ENCODE measurements around the gene PXT1.
"Not testable (repeated sequence)": the region's sequence is repeated elsewhere in the genome, so short reads cannot be mapped to it uniquely, and the experiment has no call there.

PXT1 gene

GRCh38 chr6:36484736-36485135, 42.1 kb upstream of the PXT1 start:
- no peak for TF ChIP-seq CTCF (conservative IDR thresholded peaks at IDR 0.05; ENCODE audit: low read length)

GRCh38 chr6:36483326-36483725, 40.7 kb upstream of the PXT1 start:
- not testable (repeated sequence) for DNase-seq (ENCODE audit: low read depth); H3K4me3 ChIP-seq (ENCODE audit: low read length)

More at GRCh38 chr6:36484736-36485135, 42.1 kb upstream of the PXT1 start:
- no peak overlapping the region for H3K4me3 ChIP-seq (ENCODE audit: low read length)
- no peak for DNase-seq (ENCODE audit: low read depth)

- H3K4me3 ChIP-seq (ENCODE audit: low read length), result no peak overlapping the region
These were observed 36.6 kb upstream of the PXT1 start for GRCh38 chr6:36479256-36479655.

DNA sequence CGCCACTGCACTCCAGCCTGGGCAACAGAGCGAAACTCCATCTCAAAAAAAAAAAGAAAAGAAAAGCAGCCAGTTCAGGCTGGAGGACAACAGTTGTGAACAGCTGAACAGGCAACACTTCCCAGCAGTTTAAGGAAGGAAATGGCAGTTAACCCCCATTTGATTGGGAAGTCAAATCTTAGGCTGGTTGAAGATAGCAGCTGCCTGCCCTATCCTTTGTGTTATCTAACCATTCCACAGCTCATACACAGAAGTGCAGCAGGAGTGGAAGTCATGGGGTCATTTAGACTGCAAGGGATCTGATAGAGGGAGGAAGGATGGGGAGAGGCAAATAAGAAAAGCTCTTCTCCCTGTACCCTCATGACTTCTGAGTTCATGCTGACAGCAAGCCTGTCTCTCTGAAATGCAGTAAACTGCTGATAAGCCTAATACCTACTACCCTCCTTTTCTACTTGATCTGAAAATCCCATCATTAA, 35.4 kb upstream of the PXT1 start:
- no peak for TF ChIP-seq CTCF (conservative IDR thresholded peaks at IDR 0.05; ENCODE audit: low read length)
- DNase-seq (ENCODE audit: low read depth), result no peak

More at GRCh38 chr6:36479256-36479655, 36.6 kb upstream of the PXT1 start:
- DNase-seq (ENCODE audit: low read depth), result no peak
- TF ChIP-seq CTCF (conservative IDR thresholded peaks at IDR 0.05; ENCODE audit: low read length), result no peak

DNA sequence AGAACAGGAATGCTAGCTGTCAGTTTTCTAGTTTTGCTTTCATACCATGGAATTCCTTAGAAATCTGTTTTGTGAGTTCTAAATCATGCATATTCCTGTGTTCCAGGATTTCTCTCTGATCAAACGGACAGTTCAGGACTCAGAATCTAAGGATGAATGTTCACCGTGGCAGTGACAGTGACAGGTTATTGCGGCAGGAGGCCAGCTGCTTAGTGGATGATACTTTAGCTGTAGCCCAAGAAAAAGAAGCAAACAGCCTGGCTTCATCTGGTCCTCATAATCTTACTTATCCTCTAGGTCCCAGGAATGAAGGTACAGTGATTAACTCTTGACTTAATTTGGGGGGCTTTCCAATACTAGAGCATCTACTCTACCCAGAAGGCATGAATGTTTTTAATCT, 27.3 kb upstream of the PXT1 start:
- DNase-seq (ENCODE audit: low read depth), result no peak
- no peak for TF ChIP-seq CTCF (conservative IDR thresholded peaks at IDR 0.05; ENCODE audit: low read length)
- H3K4me3 ChIP-seq (ENCODE audit: low read length), result no peak overlapping the region

More for the DNA sequence above, 35.4 kb upstream of the PXT1 start:
- no peak overlapping the region for H3K4me3 ChIP-seq (ENCODE audit: low read length)

DNA sequence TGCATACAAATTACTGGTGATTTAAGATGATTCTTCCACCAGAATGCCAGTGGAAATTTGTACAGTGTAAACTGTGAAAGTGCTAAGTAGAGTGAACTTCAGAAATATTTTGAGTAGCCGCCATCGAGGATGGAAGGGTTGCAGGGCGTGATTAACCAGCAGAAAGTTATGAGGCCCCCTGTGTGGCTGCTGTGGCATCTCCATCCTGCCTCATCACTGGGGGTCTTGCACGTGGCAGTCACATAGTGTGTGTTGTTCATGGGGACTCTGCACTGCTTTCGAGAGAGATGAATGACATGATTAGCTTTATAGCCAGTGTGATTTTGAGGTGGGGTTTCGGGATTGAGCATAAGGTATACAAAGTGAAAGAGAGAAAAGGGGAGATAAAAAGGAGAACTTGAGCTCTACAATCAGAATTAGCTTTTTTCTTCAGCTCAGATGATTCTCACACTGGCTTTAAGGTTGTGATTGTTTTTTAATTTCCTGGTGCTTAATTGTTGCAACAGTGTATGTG, 26.6 kb upstream of the PXT1 start:
- no peak for DNase-seq (ENCODE audit: low read depth)
- H3K4me3 ChIP-seq (ENCODE audit: low read length), result no peak overlapping the region
- no peak for TF ChIP-seq CTCF (conservative IDR thresholded peaks at IDR 0.05; ENCODE audit: low read length)

DNA sequence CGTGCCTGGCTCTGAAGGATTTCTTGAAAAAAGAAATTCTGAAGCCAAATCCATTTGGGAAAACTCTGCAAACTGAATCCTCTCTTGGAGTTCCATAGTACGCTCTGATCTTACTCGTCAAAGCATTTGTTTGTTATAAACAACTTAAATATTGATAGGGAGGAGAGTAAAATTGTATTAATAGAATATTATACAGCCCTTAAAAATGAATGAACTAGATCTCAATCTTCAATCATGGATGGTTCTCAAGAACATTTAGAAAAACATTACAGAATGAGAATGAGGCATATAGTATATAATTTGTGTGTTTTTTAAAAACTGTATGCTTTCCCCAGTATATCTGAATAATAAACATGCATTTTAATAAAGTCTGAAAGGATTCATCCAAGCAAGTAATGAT, 25.0 kb upstream of the PXT1 start:
- DNase-seq (ENCODE audit: low read depth), result no peak
- TF ChIP-seq CTCF (conservative IDR thresholded peaks at IDR 0.05; ENCODE audit: low read length), result no peak
- no peak overlapping the region for H3K4me3 ChIP-seq (ENCODE audit: low read length)

DNA sequence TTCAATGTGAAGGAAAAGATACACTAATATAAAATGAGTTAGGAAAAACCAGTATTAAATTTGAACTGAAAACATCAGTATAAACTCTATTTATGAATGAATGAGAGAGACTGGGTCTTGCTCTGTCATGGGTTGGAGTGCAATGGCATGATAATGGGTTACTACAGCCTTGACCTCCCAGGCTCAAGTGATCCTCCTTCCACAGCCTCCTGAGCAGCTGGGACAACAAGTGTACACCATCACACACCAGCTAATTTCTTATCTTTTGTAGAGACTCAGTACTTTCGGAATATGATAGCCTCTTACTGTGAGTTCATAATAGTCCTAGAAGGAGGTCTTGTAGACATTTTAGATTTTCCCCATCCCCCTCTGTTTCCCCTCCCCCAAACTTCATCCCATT, 21.6 kb upstream of the PXT1 start:
- no peak for TF ChIP-seq CTCF (conservative IDR thresholded peaks at IDR 0.05; ENCODE audit: low read length)
- DNase-seq (ENCODE audit: low read depth), result no peak
- H3K4me3 ChIP-seq (ENCODE audit: low read length), result no peak overlapping the region
